ENCODE measurements around the gene KCNQ1. TPM values are rescaled to one million over a fixed set of nuclear protein-coding genes. Genes with fewer than 3 reads are reported as not detected.

Gene KCNQ1
- total and polyA plus RNA-seq, 2 experiments from 2014 or later, result 0.45 to 0.87 TPM

DNA sequence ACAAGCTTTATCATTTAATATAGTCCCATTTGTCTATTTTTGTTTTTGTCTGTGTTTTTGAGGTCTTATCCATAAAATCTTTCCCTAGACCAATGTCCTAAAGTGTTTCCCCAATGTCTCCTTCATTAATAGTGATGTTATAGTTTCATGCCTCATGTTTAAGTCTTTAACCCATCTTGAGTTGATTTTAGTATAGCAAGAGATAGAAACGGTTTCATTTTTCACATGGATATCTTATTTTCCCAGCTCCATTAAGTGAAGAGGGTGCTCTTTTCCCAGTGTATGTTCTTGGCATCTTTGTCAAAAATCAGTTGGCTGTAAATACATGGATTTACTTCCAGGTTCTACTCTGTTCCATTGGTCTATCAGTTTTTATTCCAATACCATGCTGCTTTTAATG, 196.8 kb downstream of the KCNQ1 start (continued):
- no peak for TF ChIP-seq REST (IDR thresholded peaks at IDR 0.05; ENCODE audit: unreplicated experiment)
- TF ChIP-seq EZH2 (IDR thresholded peaks at IDR 0.05; ENCODE audit: low read depth, unreplicated experiment), result no peak
- TF ChIP-seq, protein P1, sequence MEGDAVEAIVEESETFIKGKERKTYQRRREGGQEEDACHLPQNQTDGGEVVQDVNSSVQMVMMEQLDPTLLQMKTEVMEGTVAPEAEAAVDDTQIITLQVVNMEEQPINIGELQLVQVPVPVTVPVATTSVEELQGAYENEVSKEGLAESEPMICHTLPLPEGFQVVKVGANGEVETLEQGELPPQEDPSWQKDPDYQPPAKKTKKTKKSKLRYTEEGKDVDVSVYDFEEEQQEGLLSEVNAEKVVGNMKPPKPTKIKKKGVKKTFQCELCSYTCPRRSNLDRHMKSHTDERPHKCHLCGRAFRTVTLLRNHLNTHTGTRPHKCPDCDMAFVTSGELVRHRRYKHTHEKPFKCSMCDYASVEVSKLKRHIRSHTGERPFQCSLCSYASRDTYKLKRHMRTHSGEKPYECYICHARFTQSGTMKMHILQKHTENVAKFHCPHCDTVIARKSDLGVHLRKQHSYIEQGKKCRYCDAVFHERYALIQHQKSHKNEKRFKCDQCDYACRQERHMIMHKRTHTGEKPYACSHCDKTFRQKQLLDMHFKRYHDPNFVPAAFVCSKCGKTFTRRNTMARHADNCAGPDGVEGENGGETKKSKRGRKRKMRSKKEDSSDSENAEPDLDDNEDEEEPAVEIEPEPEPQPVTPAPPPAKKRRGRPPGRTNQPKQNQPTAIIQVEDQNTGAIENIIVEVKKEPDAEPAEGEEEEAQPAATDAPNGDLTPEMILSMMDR (conservative IDR thresholded peaks at IDR 0.05; ENCODE audit: low read depth in 2 of 2), result no peak
- TF ChIP-seq STAT1 (IDR thresholded peaks at IDR 0.05; ENCODE audit: unreplicated experiment), result no peak

- Histone ChIP-seq H4K20me1 (replicated peaks; ENCODE audit: insufficient read depth) (no peaks in the 10 kb centered on the region), H3K27ac (ENCODE audit: low read depth) (no peak overlapping the region), H3F3A (replicated peaks; ENCODE audit: low read depth) (no peaks in the 10 kb centered on the region), H3K4me3 (no peak overlapping the region), H2AFZ (no peak overlapping the region), H3K36me3 (ENCODE audit: insufficient read depth) (peaks cover 35% of the 10 kb centered on the region), H3K4me2 (no peak overlapping the region), H3K9me2 (ENCODE audit: insufficient read depth) (no peaks in the 10 kb centered on the region), H3K79me2 (replicated peaks; ENCODE audit: insufficient read depth) (no peaks in the 10 kb centered on the region), H3K4me1 (ENCODE audit: insufficient read depth) (no peaks in the 10 kb centered on the region), H3K27me3 (ENCODE audit: insufficient read depth) (peaks cover 100% of the 10 kb centered on the region)
- H3K36me3 Mint-ChIP-seq (ENCODE audit: low read depth), result peaks cover 91% of the 10 kb centered on the region
- peaks cover 91% of the 10 kb centered on the region for H3K27me3 Mint-ChIP-seq (ENCODE audit: insufficient read depth, low read depth, poor library complexity)
- H3K4me1 Mint-ChIP-seq, result no peaks in the 10 kb centered on the region
- H3K4me3 Mint-ChIP-seq, result no peak overlapping the region
- peaks cover 100% of the 10 kb centered on the region for H3K9me3 Mint-ChIP-seq
- no peak overlapping the region for H3K27ac Mint-ChIP-seq
- ATAC-seq (no peak), DNase-seq (ENCODE audit: low spot score) (no peak)
- TF ChIP-seq POLR2AphosphoS5 (IDR thresholded peaks at IDR 0.05; ENCODE audit: low read depth), result no peak
- TF ChIP-seq JUNB (IDR thresholded peaks at IDR 0.05; ENCODE audit: unreplicated experiment), result no peak
- no peak for TF ChIP-seq ZNF462 (CRISPR knock-in tag; IDR thresholded peaks at IDR 0.05)
- TF ChIP-seq ZNF114 (CRISPR knock-in tag; IDR thresholded peaks at IDR 0.05), result no peak
- TF ChIP-seq, protein P1 (conservative IDR thresholded peaks at IDR 0.05; ENCODE audit: low read depth in 2 of 2), result no peak
- TF ChIP-seq EZH2phosphoT487 (IDR thresholded peaks at IDR 0.05; ENCODE audit: unreplicated experiment), result no peak
- no peak for TF ChIP-seq CREB1 (CRISPR knock-in tag; IDR thresholded peaks at IDR 0.05; ENCODE audit: low read depth)
- TF ChIP-seq ZNF331 (CRISPR knock-in tag; IDR thresholded peaks at IDR 0.05; ENCODE audit: low read depth), result no peak
- TF ChIP-seq EZH2 (IDR thresholded peaks at IDR 0.05; ENCODE audit: low read depth, unreplicated experiment), result no peak
- no peak for TF ChIP-seq STAT1 (IDR thresholded peaks at IDR 0.05; ENCODE audit: unreplicated experiment)
These were observed 198.9 kb downstream of the KCNQ1 start for GRCh38 chr11:2643746-2644145.

All from GM23338 (cell line).